Ovary (tissue), 3 donors: Measurements from ENCODE around the gene DEPDC4.

Experiments
- CTCF ChIP-seq, 3 donors: fragments of 450-650 bp in 2 of 3; fragments of 200-600 bp in 1 of 3; IDR thresholded peaks; one replicate each; pipeline versions ENCODE4 v1.5.1 to v1.8.0; 2016 to 2022; ENCODE audit warnings: antibody characterized with exemption in 3 of 3, mild to moderate bottlenecking in 1 of 3
- EP300 ChIP-seq: sonication (generic); formaldehyde crosslinking; IDR thresholded peaks from one replicate; pipeline ENCODE4 v1.6.1; 2017; ENCODE audit warnings: antibody characterized with exemption
- POLR2A ChIP-seq: fragments of 450-650 bp; IDR thresholded peaks from one replicate; pipeline ENCODE4 v1.6.1; 2017; ENCODE audit warnings: antibody characterized with exemption, mild to moderate bottlenecking, moderate library complexity
- donor health status: DM: no; HTN: no; CAD: no.

GRCh38 chr12:100253437-100253836 is 13.4 kb downstream of the DEPDC4 start:
- TF ChIP-seq POLR2A: no peak
- no peak for TF ChIP-seq EP300
- no peak for TF ChIP-seq CTCF (IDR thresholded peaks at IDR 0.05)
